ENCODE results near the gene POU2F2. TPM values are rescaled to one million over a fixed set of nuclear protein-coding genes. Genes with fewer than 3 reads are reported as not detected.

Gene POU2F2
- 5.3 TPM for total RNA-seq

DNA sequence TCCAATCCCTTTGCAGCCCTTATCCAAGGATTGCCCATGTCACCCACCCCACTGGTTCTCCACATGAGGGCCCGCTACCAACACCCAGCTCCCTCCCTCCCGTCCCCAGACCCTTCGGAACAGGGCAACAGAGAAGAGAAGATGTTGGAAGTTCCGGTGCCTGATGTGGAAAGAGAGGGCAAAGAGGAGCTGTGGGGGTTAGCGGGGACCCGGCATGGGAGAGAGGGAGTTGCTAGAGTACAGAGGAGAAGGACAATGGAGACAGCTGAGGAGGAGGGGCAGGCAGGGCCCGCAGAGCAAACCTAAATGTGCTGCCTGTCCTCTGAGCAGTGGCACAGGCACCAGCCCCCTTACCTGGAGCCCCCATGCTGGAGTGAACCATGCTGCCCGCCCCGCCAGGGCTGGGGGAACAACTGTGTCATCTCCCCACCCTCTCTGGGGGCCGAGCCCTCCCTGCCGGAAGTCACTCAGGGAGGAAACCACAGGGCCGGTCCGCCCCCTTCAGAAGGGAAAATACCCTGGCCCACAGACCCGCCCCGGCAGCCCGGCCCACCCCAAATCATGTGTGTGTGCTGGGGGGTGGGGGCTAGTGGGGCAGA, at the start of gene POU2F2:
Gene POU2F2, minus strand, starts transcription at position 417 of the 599 bp plus-strand sequence. Its CDS starts 35 bp downstream, at position 382.
- peak; percentile 62 for DNase-seq (ENCODE audit: low spot score)

- no peak for DNase-seq (ENCODE audit: low spot score)
These were observed 46.8 kb upstream of the POU2F2 start for GRCh38 chr19:42178791-42179674.

- DNase-seq (ENCODE audit: low spot score): no peak
These were observed 45.4 kb upstream of the POU2F2 start for GRCh38 chr19:42177686-42178019.

- DNase-seq (ENCODE audit: low spot score): peak; percentile 72
These were observed 44.9 kb upstream of the POU2F2 start for GRCh38 chr19:42176990-42177685.

GRCh38 chr19:42176649-42176989, 44.4 kb upstream of the POU2F2 start:
- DNase-seq (ENCODE audit: low spot score): no peak

DNA sequence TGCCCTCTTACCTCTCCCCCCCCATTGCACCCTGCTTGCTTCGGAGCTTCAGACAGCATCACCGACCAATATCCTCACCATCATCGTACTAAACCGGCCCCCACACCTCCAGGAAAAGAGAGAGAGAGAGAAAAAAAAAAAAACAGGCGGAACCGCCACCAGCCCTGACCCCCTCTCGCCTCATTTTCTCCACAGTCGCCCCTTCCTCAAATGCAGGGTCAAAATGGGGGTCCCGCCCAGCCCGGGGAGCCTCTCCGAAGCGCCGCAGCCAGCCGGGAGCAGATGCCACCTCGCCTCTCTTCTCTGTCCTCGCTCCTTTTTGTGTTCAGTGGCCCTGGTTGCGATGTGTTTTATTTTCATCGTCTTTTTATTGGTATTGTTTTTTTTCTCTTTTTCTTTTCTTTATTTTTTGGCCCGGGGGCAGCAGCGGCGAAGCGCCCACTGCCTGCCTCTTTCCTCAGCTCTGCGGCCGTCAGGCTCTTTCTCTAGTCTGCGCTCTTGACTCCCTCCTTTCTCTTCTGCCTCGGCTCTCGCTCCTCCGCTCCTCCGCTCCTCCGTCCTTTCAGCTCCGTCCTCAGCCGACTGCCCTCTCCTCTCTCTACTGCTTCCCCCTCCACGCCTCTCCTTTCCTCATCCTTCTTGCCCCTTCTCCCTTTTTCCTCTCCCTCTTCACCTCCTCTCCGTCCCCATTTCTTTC, 43.9 kb upstream of the POU2F2 start:
- no peak for DNase-seq (ENCODE audit: low spot score)

- no peak for DNase-seq (ENCODE audit: low spot score)
These were observed 42.9 kb upstream of the POU2F2 start for GRCh38 chr19:42174958-42175734.

DNA sequence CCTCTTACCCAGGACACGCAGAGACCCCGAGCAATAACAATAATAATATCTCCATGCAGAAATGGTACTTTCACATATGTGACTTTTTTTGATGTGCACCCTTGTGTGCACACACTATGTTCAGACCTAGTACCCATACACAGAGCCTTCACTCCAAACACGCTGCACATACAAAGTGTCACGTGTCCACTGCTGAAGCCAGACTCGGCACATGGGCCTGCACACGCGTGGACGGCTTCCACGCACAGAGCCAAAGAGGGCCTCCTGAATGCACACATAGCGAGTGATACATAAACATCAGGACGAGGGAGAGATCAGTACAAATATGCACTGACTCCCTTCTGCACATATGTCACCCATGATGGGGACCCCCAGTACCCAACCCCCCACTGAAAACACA, 41.9 kb upstream of the POU2F2 start:
- no peak for DNase-seq (ENCODE audit: low spot score)

DNA sequence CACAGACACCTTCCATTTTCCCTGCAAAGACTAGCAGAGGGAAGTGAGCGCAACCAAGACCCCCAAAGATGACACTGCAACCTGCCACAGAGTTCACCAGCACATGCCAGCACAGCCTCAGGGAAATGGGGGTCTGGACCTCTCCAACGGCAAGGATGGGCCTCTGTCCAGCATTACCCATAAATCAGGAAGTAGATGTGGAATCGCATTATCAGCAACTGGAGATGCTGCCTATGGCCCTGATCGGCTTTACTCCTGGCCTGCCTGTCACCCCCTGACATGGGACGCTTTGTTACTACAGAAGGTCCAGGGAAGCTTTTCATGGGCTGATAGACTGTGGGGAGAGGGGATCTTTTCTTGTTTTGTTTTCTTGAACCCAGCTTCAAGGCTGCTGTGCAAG, 41.4 kb upstream of the POU2F2 start:
- DNase-seq (ENCODE audit: low spot score): no peak

GRCh38 chr19:42172261-42172660, 40.0 kb upstream of the POU2F2 start:
- no peak for DNase-seq (ENCODE audit: low spot score)

- no peak for DNase-seq (ENCODE audit: low spot score)
These were observed 38.5 kb upstream of the POU2F2 start for GRCh38 chr19:42170715-42171114.

- no peak for DNase-seq (ENCODE audit: low spot score)
These were observed 37.5 kb upstream of the POU2F2 start for GRCh38 chr19:42169486-42170413.

- DNase-seq (ENCODE audit: low spot score): no peak
These were observed 36.0 kb upstream of the POU2F2 start for GRCh38 chr19:42168206-42168605.

DNA sequence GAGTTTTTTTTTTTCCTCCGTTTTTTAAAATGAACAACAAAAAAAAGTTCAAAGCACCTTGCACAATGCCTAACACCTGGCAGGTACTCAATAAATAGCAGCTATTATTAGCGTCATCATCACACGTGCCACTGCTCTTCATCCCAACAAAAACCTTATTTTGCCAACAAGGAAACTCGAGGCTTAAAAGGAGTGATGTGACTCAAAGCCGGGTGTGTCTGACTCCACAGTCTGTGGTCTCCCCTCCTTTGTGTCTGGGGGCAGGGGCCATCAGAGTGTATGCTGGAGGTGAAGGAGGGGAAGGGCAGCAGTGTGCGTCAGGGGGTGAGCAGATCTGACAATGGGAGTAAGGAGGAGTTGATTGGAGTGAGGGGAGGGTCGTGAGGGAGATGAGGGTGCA, 34.1 kb upstream of the POU2F2 start:
- DNase-seq (ENCODE audit: low spot score): no peak

DNA sequence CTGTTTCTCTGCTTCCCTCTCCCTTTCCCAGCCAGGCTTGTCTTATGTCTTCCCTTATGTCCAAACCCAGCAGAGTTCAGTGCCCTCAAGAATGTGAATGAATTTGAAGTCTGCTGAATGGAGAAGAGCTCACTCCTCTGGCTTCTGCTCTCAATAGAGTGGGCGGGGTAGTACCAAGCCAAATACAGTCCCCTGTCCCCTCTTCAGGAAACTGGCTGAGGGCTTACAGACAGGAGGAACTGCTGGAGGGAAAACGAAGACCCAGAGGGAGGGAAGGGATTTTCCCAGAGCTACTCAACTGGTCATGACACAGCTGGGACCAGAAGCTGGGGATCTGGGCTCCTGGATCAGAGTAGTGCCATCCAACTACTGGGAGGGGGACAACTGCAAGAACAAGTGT, 32.9 kb upstream of the POU2F2 start:
- DNase-seq (ENCODE audit: low spot score): no peak

DNA sequence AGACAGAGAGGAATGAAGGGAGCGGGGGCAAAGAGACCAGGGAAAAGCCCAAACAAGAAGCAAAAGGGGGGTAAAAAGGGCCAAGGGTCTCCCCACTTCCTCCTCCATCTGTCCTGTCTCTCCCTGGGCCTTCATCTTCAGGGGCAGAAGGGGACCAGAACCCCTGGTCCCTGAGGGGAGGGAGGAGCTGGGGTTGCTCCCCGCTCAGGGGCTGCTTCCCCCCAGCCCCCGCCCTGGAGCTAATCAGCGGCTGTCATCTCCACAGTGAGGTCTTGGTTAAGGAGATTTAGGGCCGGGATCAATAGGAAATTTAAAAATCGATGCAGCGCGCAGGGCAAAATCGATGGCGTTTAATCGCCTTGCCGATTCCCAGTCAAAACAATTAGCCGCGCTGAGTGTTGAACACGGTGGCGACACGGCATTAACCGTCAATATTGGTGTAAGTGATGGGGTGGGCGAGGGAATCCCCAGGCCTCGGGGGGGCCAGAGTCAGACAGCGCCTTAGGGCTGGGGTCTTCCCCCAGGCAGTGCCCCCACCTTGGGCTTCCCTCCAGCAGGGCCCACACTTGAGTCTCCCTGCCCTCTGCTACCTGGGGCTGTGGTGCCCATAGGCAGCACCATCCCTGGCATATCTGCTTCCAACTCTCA, 29.5 kb upstream of the POU2F2 start:
- DNase-seq (ENCODE audit: low spot score): no peak

GRCh38 chr19:42159942-42160341, 27.7 kb upstream of the POU2F2 start:
- no peak for DNase-seq (ENCODE audit: low spot score)

DNA sequence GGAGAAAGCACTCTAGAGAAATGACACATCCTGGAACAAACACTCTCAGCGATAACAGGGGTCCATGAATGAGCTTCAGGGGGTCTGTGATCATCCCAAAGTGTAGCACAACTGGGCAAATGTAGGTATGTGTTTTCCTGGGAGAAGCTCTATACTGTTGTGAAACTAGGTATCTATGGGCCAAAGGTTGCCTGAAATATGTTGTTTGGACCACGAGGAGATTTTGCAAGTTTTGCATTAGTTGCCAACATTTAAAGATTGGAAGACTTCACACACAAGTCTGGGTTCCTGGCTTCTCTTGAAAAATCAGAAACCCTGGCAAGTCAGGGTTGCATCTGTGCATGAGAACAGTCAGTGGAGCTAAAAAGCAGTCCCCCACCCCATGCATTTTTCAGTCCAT, 26.7 kb upstream of the POU2F2 start:
- DNase-seq (ENCODE audit: low spot score): no peak

DNA sequence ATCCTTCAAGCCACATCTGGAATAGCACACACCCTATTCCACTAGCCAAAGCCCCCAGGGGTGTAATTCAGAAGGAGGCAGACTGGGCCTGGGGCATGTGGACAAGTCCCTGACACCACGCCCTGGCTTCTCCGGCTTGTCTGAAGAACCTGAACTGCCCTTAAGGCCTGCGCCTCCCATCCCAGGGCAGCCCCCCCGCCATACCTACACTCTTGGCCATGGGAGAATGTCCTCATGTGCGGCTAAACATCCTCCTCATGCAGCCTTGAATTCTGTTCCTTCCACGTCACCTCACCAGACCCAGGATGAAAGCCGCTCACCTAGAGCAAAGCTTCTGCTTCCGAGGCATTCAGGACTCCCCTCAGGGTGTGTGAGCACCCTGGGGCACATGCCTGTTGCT, 24.3 kb upstream of the POU2F2 start:
- no peak for DNase-seq (ENCODE audit: low spot score)

DNA sequence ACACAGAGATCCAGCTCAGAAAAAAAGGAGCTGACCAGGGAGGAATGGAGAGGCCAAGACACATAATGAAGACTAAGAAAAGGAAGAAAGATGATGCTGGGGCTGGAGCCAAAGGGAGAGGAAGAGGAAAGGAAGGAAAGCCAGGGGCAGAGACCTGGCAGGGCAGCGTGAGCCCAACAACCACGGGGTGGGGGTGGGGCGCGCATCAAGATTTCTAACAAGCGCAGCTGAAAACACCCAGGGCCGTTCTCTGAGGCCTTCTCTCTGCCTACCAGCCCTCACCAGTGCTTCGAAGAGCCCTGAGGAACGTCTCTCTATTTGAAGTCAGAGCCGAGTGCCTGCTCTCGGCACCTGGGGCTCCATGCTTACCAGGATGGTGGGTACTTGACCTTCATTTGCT, 23.6 kb upstream of the POU2F2 start:
- DNase-seq (ENCODE audit: low spot score): no peak
